ENCODE results near the gene HERC2. TPM values are rescaled to one million over a fixed set of nuclear protein-coding genes. Genes with fewer than 3 reads are reported as not detected.

The HERC2 gene
- total and polyA plus RNA-seq, 2 experiments from 2014 or later, result 37.7 to 64.4 TPM

GRCh38 chr15:28131946-28132345 is 190.0 kb downstream of the HERC2 start:
- H3K27me3 ChIP-seq, result no peaks in the 10 kb centered on the region
- H3K36me3 ChIP-seq, result peaks cover 25% of the 10 kb centered on the region
- H3K4me3 ChIP-seq, result no peak overlapping the region
- no peak overlapping the region for H3K27ac ChIP-seq
- H3K9me3 ChIP-seq (ENCODE audit: low read depth), result no peaks in the 10 kb centered on the region
- no peak for TF ChIP-seq CTCF (IDR thresholded peaks at IDR 0.05; ENCODE audit: low read depth, low read length)
- no peaks in the 10 kb centered on the region for H3K4me1 ChIP-seq (ENCODE audit: low read depth)
- no peak for DNase-seq (ENCODE audit: low read depth in 1 of 2, low spot score in 1 of 2)

DNA sequence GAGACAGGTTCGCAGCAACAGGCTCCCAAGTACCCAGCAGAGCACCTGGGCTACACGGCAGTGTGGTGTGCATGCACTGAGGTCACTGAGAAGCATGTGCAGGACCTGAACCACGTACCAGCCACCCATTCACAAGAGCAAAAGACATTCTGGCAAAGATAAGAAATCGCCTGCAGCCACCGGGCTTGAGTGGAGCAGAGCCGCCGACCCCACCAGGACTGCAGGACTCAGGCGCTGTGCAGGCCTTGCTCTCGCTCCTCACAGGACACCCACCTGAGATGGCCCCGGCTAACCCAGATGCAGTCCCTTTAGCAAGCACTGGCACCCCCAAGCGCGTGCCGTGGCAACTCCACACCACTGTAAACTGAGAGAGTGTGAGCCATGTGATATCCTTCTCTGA is 190.6 kb downstream of the HERC2 start:
- Histone ChIP-seq H3K27ac (no peak overlapping the region), H3K9me3 (ENCODE audit: low read depth) (no peaks in the 10 kb centered on the region), H3K27me3 (no peaks in the 10 kb centered on the region), H3K4me1 (ENCODE audit: low read depth) (no peaks in the 10 kb centered on the region), H3K36me3 (peaks cover 25% of the 10 kb centered on the region), H3K4me3 (no peak overlapping the region)
- no peak for DNase-seq (ENCODE audit: low read depth in 1 of 2, low spot score in 1 of 2)
- TF ChIP-seq CTCF (IDR thresholded peaks at IDR 0.05; ENCODE audit: low read depth, low read length), result no peak

- Histone ChIP-seq H3K9me3 (ENCODE audit: low read depth) (no peaks in the 10 kb centered on the region), H3K27me3 (no peaks in the 10 kb centered on the region), H3K27ac (no peak overlapping the region), H3K4me3 (no peak overlapping the region), H3K36me3 (peaks cover 25% of the 10 kb centered on the region), H3K4me1 (ENCODE audit: low read depth) (no peaks in the 10 kb centered on the region)
- no peak for TF ChIP-seq CTCF (IDR thresholded peaks at IDR 0.05; ENCODE audit: low read depth, low read length)
- DNase-seq (ENCODE audit: low read depth in 1 of 2, low spot score in 1 of 2), result no peak
Measured at GRCh38 chr15:28130651-28131050, 191.3 kb downstream of the HERC2 start.

GRCh38 chr15:28129231-28129848 is 192.6 kb downstream of the HERC2 start:
- Histone ChIP-seq H3K4me3 (no peak overlapping the region), H3K4me1 (ENCODE audit: low read depth) (no peaks in the 10 kb centered on the region), H3K36me3 (peaks cover 25% of the 10 kb centered on the region), H3K27me3 (no peaks in the 10 kb centered on the region), H3K27ac (no peak overlapping the region), H3K9me3 (ENCODE audit: low read depth) (no peaks in the 10 kb centered on the region)
- TF ChIP-seq CTCF (IDR thresholded peaks at IDR 0.05; ENCODE audit: low read depth, low read length), result no peak
- DNase-seq (ENCODE audit: low read depth in 1 of 2, low spot score in 1 of 2), result no peak

DNA sequence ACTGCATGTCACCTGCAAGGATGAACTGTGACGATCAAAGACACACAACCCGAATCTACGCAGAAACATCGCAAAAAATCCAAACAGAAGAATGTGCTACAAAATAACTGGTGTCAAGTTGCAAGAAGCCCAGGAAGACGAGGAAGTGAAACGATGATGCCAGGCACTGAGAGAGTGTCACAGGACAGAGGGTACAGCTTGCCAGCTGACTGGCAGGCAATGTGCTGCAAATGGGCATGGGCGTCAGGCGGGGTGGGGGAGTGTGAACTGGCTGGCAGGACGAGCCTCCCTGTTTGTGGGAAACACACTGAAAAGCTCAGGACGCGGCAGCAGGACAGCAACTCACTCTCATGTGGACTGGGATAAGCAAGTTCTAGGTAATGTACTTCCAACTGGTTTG is 193.9 kb downstream of the HERC2 start:
- no peaks in the 10 kb centered on the region for H3K9me3 ChIP-seq (ENCODE audit: low read depth)
- DNase-seq (ENCODE audit: low read depth in 1 of 2, low spot score in 1 of 2), result no peak
- no peaks in the 10 kb centered on the region for H3K27me3 ChIP-seq
- H3K36me3 ChIP-seq, result peaks cover 32% of the 10 kb centered on the region
- H3K4me1 ChIP-seq (ENCODE audit: low read depth), result no peaks in the 10 kb centered on the region
- no peak overlapping the region for H3K4me3 ChIP-seq
- no peak overlapping the region for H3K27ac ChIP-seq
- no peak for TF ChIP-seq CTCF (IDR thresholded peaks at IDR 0.05; ENCODE audit: low read depth, low read length)

All from cardiac muscle cell (in vitro differentiated cells and primary cell).